CD4-positive, alpha-beta memory T cell (primary cell): Measurements from ENCODE around the gene CBX8. TPM values are rescaled to one million over a fixed set of nuclear protein-coding genes. Genes with fewer than 3 reads are reported as not detected.
A peak's percentile ranks its signal among the peaks of the same experiment; 100 is the strongest.

Experiments
- CTCF ChIA-PET: fragments of 350-600 bp; sonication (Branson Sonifier 250); formaldehyde crosslinking; loops from one replicate; lab custom pipeline; 2021; ENCODE audit warnings: inconsistent platforms; ENCODE audit not compliant: partially characterized antibody; lab: Charles Lee
- POLR2A ChIA-PET: fragments of 350-600 bp; sonication (Branson Sonifier 250); formaldehyde crosslinking; loops from one replicate; lab custom pipeline; 2021; ENCODE audit not compliant: partially characterized antibody; lab: Charles Lee
- DNase-seq, 5 donors: peaks; one replicate each; pipeline versions ENCODE4 v3.0.0 to v3.0.0-alpha.2; 2020 to 2022; ENCODE audit warnings: mixed read lengths in 1 of 5
- H3K27ac ChIP-seq: one replicate; pipeline ENCODE4 v1.7.0; 2013; ENCODE audit warnings: low read depth, low read length
- H3K27me3 ChIP-seq: 2 replicates; pipeline ENCODE4 v1.7.0; 2013; ENCODE audit warnings: mild to moderate bottlenecking, low read length, moderate library complexity; ENCODE audit not compliant: insufficient read depth
- H3K36me3 ChIP-seq: 2 replicates; pipeline ENCODE4 v1.7.0; 2013; ENCODE audit warnings: mild to moderate bottlenecking, low read length, moderate library complexity; ENCODE audit not compliant: insufficient read depth
- H3K4me1 ChIP-seq: 2 replicates; pipeline ENCODE4 v1.7.0; 2013; ENCODE audit warnings: mild to moderate bottlenecking, low read length, moderate library complexity; ENCODE audit not compliant: insufficient read depth
- H3K4me3 ChIP-seq, 2 donors: one replicate each; pipeline ENCODE4 v1.7.0; 2013; ENCODE audit warnings: low read length in 2 of 2, mild to moderate bottlenecking in 1 of 2
- H3K9me3 ChIP-seq, 2 donors: one replicate each; pipeline ENCODE4 v1.7.0; 2013; ENCODE audit warnings: low read length in 2 of 2, control low read depth in 1 of 2; ENCODE audit not compliant: control insufficient read depth in 1 of 2
- H3K27ac Mint-ChIP-seq, 7 donors: one replicate each; pipeline ENCODE4 v1.8.0; 2020 to 2021; ENCODE audit warnings: mixed read lengths in 7 of 7, mild to moderate bottlenecking in 6 of 7, inconsistent platforms in 3 of 7, moderate library complexity in 3 of 7
- H3K27me3 Mint-ChIP-seq, 2 donors: one replicate each; pipeline ENCODE4 v1.8.0; 2020 to 2021; ENCODE audit warnings: mixed read lengths in 2 of 2
- H3K36me3 Mint-ChIP-seq, 2 donors: one replicate each; pipeline ENCODE4 v1.8.0; 2020 to 2021; ENCODE audit warnings: mixed read lengths in 2 of 2, inconsistent platforms in 1 of 2, mild to moderate bottlenecking in 1 of 2
- H3K4me1 Mint-ChIP-seq, 4 donors: one replicate each; pipeline ENCODE4 v1.8.0; 2020 to 2021; ENCODE audit warnings: mixed read lengths in 4 of 4, mild to moderate bottlenecking in 1 of 4
- H3K4me3 Mint-ChIP-seq, 8 donors: one replicate each; pipeline ENCODE4 v1.8.0; 2020 to 2021; ENCODE audit warnings: mixed read lengths in 8 of 8, mild to moderate bottlenecking in 7 of 8, moderate library complexity in 6 of 8, inconsistent platforms in 3 of 8
- H3K9me3 Mint-ChIP-seq, 8 donors: one replicate each; pipeline ENCODE4 v1.8.0; 2020 to 2021; ENCODE audit warnings: mixed read lengths in 8 of 8, mild to moderate bottlenecking in 5 of 8, inconsistent platforms in 3 of 8, moderate library complexity in 1 of 8
- intact Hi-C: fragments of 100-400 bp; cut with micrococcal nuclease; formaldehyde crosslinking; loops from one replicate; pipeline ENCODE4 v1.15.1; 2023
- polyA plus RNA-seq, 2 donors: library from polyadenylated mRNA; unstranded; fragments of 300-500 nt; fragmentation: Illumina TruSeq; gene quantifications; one replicate each; pipeline ENCODE4 v1.2.3, GENCODE V29; 2021
- total RNA-seq, 2 experiments: library from RNA; stranded (reverse); gene quantifications; one replicate each; pipeline ENCODE4 v1.2.3, GENCODE V29; 2021

CBX8 gene
- total and polyA plus RNA-seq, 4 experiments from 2014 or later = 0.29 to 4.1 (median 1.6) TPM

DNA sequence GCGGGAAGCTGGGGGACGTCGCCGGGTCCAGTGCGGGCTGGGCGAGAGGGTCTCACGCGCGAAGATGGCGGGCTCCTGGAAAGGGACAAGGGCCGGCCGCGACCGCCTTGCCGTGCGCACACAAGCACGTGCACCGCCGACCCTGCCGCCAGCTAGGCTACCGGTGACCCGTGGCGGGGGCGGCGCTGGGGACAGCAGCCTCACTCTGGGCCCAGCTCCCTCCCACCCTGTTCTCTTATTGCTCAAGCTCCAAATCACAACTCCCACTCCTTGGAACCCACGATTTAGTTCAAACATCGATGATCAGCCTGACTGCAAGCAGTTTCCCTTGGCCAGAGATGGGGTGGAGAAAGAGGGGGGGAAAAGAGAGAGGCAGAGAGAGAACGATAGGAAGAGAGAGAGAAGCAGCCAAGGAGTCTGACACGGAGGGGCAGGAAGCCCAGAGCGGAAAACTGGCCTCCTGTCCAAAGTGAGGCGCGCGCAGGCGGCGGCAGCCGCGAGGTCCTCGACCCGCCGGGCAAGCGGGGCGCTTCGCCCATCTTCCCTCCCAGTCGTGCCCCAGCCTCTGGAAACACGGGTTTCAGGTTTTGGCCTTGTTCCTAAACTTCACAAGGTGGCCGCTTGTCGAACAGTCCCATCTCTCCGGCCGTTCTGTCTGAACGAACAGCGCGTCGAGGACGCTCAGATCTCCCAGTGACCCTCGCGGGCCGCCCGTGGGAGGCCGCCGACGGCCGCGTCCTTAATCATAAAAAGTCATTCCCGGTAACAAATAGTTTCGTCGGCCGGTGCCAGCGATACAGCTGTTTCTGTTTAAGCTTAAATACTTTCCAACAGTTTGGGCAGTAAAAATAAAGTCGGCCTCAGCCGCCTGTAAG is 1.7 kb upstream of the CBX8 start:
- DNase-seq = peak in 1 of 5 donors; percentile 35
- POLR2A ChIA-PET = interaction anchor here (5.4 to 32.1 kb wide), 2 partner anchors 12 to 39 kb away, joined by 79 to 503 read pairs; partner anchors contain the start of gene CBX4

DNA sequence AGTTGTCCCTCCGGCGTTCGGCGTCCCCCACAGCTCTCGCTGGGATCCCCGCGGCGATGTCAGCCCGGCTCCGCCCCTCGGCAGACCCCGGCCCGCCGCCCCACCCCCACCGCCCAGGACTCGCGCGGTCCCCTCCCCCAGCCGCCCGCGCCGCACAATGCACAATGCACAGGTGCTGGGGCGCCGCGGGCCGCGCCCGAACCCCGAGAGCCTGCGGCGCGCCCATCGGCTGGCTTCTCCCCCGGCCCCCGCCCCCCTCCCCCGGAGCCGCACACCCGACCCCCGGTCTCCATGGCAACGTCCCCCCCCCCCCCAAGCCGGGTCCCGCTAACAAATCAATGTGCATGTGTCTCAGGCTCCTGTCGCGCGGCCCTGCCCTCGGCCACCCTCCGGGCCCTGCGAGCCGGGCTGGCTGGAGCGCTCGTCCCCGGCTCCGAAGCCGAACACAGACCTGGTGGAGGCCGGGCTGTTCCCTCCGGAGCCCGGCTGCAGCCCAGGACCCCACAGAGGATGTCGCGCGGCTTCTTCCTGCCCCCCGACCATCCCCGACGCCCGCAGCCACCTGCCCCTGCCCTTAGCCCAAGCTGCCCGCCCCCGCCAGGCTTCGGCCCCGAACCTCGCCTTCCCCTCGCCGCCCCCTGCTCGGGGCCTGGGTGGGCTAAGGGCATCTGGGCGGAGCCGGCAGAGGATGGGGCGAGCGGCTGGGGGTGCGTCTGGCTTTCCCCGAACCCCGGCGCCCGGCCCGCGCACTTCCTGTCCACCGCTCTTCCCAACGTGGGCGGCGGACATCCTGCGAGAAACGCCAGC is 818 bp upstream of the CBX8 start:
- Mint-ChIP-seq H3K27me3 (peaks cover 28 to 34% of the 10 kb centered on the region in 2 donors), H3K4me3 (peak overlapping the region in 1 of 8 donors; percentile 95), H3K4me1 (peaks cover 21 to 53% (median 27%) of the 10 kb centered on the region in 4 donors), H3K27ac (peak overlapping the region in 1 of 7 donors; percentile 94), H3K9me3 (peaks cover 0 to 13% (median 2%) of the 10 kb centered on the region in 8 donors), H3K36me3 (peaks cover 0 to 10% of the 10 kb centered on the region in 2 donors)
- POLR2A ChIA-PET = interaction anchor here (0.9 to 32.1 kb wide), 10 partner anchors 13 to 304 kb away, joined by 3 to 503 read pairs (median 6); partner anchors contain the start of genes CBX2, CBX4 and GAA
- CTCF ChIA-PET = interaction anchor here (1.0 to 2.2 kb wide), 6 partner anchors 9 to 52 kb away, joined by 3 to 10 read pairs (median 5); no protein-coding TSS in a partner anchor
- no peaks in the 10 kb centered on the region for H3K36me3 ChIP-seq
- intact Hi-C loops = loop anchor here (1.0 to 2.0 kb wide), 4 partner anchors 13 to 199 kb away; no protein-coding TSS in a partner anchor
- no peak overlapping the region for H3K27ac ChIP-seq
- H3K4me1 ChIP-seq = peaks cover 57% of the 10 kb centered on the region
- no peak for DNase-seq
- peaks cover 45% of the 10 kb centered on the region for H3K27me3 ChIP-seq
- no peaks in the 10 kb centered on the region for H3K9me3 ChIP-seq
- peak overlapping the region in 1 of 2 donors; percentile 71 for H3K4me3 ChIP-seq

More for the DNA sequence above, 1.7 kb upstream of the CBX8 start:
- no peaks in the 10 kb centered on the region for H3K9me3 ChIP-seq
- H3K27me3 ChIP-seq = peaks cover 53% of the 10 kb centered on the region
- intact Hi-C loops = no loop called here
- Mint-ChIP-seq H3K4me1 (peaks cover 21 to 53% (median 28%) of the 10 kb centered on the region in 4 donors), H3K27ac (peak overlapping the region in 6 of 7 donors; percentile 57 to 93 (median 86)), H3K9me3 (peaks cover 0 to 17% (median 2%) of the 10 kb centered on the region in 8 donors), H3K27me3 (peaks cover 29 to 36% of the 10 kb centered on the region in 2 donors), H3K36me3 (peaks cover 0 to 10% of the 10 kb centered on the region in 2 donors), H3K4me3 (peak overlapping the region; percentile 29 to 83 (median 62))
- H3K36me3 ChIP-seq = no peaks in the 10 kb centered on the region
- CTCF ChIA-PET = interaction anchor here (1.1 to 2.2 kb wide), 2 partner anchors 9 to 42 kb away, joined by 3 to 10 read pairs; no protein-coding TSS in a partner anchor
- H3K4me1 ChIP-seq = peaks cover 61% of the 10 kb centered on the region
- no peak overlapping the region for H3K4me3 ChIP-seq
- H3K27ac ChIP-seq = no peak overlapping the region

DNA sequence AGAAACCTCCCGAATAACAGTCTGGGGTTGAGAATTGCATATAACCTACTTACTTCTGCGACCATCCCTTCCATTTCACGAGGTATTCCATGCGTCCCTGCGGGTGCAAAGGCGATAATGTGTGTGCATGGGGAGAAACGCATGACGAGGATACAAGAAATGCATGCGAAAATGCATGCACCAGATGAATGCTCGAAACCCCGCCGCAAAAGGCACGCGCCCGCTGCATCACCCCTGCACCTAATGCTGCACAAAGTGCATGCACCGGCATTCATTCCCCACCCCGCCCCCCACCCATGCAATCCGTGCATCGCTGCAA is 474 bp downstream of the CBX8 start:
- Mint-ChIP-seq H3K36me3 (peaks cover 0 to 10% of the 10 kb centered on the region in 2 donors), H3K27ac (peak overlapping the region; percentile 32 to 94 (median 77)), H3K4me3 (peak overlapping the region; percentile 86 to 95 (median 88)), H3K9me3 (peaks cover 0 to 7% (median 2%) of the 10 kb centered on the region in 8 donors), H3K4me1 (peaks cover 21 to 49% (median 31%) of the 10 kb centered on the region in 4 donors), H3K27me3 (peaks cover 25 to 35% of the 10 kb centered on the region in 2 donors)
- POLR2A ChIA-PET = interaction anchor here (1.0 to 32.1 kb wide), 9 partner anchors 14 to 201 kb away, joined by 3 to 503 read pairs (median 8); partner anchors contain the start of genes CBX2 and CBX4
- CTCF ChIA-PET = interaction anchor here (0.9 to 2.2 kb wide), 6 partner anchors 10 to 51 kb away, joined by 3 to 10 read pairs (median 5); no protein-coding TSS in a partner anchor
- Histone ChIP-seq H3K36me3 (no peaks in the 10 kb centered on the region), H3K4me3 (peak overlapping the region; percentile 32 to 71), H3K9me3 (no peaks in the 10 kb centered on the region), H3K27me3 (peaks cover 42% of the 10 kb centered on the region), H3K4me1 (peaks cover 52% of the 10 kb centered on the region), H3K27ac (peak overlapping the region; percentile 18)
- no peak for DNase-seq
- intact Hi-C loops = loop anchor here (2.0 kb wide), 2 partner anchors 20 to 200 kb away; no protein-coding TSS in a partner anchor

DNA sequence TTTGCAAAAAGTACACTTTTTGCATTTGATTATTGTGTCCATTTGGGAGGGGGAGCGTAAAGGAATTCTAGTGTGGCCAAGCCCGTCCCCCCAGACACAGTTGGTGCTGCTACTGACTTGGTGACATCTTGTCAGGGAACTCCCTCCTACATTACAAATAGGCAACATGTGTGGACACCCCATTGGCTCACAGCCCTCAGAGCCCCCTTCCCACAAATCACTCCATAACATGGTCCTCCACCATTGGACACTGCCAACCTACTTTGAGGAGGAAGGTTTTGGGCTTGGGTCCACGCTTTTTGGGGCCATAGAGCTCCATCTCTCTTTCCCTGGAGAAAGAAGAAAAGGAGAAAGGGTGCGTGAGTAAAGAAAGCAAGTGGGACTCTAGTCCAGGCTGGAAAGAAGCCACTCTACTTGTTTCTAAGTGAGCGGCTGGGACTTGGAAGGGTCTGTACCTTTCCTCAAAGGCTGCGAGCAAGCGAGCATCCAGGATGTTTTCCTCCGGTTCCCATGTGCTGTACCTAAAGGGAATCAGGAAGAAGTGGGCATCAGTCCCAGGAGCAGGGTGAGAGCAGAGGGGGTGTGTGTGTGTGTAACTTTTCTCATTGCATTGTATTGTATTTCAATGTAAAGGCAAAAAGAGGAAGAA is 958 bp downstream of the CBX8 start:
- CTCF ChIA-PET = interaction anchor here (2.2 kb wide), 1 partner anchor 45 kb away, joined by 10 read pairs; no protein-coding TSS in a partner anchor
- H3K4me3 Mint-ChIP-seq = peak overlapping the region; percentile 86 to 95 (median 88)
- Histone ChIP-seq H3K4me1 (peaks cover 53% of the 10 kb centered on the region), H3K4me3 (peak overlapping the region; percentile 32 to 71), H3K9me3 (no peaks in the 10 kb centered on the region), H3K27ac (no peak overlapping the region), H3K36me3 (no peaks in the 10 kb centered on the region), H3K27me3 (peaks cover 42% of the 10 kb centered on the region)
- intact Hi-C loops = loop anchor here (2.0 kb wide), 2 partner anchors 19 to 201 kb away; no protein-coding TSS in a partner anchor
- POLR2A ChIA-PET = interaction anchor here (1.3 to 32.1 kb wide), 7 partner anchors 9 to 202 kb away, joined by 4 to 503 read pairs (median 13); partner anchors contain the start of genes CBX2 and CBX4
- DNase-seq = no peak
- H3K36me3 Mint-ChIP-seq = peaks cover 0 to 10% of the 10 kb centered on the region in 2 donors
- H3K27ac Mint-ChIP-seq = peak overlapping the region in 5 of 7 donors; percentile 32 to 94 (median 85)
- H3K27me3 Mint-ChIP-seq = peaks cover 27 to 37% of the 10 kb centered on the region in 2 donors
- peaks cover 0 to 7% (median 2%) of the 10 kb centered on the region in 8 donors for H3K9me3 Mint-ChIP-seq
- peaks cover 23 to 49% (median 33%) of the 10 kb centered on the region in 4 donors for H3K4me1 Mint-ChIP-seq

DNA sequence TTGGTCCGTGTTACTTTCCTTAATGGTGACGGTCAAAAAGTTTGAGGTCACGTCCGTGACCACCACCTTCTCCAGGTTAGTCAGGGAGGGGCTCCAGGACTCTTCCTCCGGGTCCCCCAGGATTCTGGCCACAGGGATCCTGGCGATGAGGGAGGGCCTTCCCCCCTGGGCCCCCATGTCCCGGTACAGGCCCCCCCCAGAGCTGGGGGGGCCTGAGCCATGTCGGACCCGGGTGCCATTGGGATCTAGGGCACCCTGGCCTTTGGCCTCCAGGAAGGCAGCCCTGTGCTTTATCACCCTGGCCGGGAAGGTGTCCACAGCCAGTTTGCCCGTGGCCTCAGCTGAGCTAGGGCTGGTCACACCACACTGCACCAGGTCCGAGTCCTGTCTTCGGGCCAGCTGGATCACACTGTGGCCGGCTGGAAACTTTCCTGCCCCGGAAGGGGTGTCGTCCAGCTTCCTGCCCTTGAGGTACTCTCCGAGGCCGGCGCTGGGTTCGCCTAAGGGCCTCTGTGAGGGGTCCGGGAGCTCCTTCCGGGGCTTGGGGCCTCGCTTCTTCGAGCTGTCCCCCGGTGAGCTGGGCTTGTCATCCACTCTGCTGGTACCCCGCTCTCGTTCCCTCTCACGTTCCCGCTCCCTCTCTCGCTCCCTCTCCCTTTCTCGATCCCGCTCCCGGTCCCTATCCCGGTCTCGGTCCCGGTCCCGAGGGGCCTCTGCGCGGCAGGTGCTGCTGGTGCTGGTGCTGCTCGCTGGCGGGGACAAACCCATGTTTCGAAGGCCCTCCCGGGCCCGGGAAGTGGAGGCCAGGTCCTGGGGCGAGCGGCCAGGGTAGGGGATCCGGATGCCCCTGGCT is 2.0 kb downstream of the CBX8 start:
- H3K4me3 ChIP-seq = no peak overlapping the region
- Mint-ChIP-seq H3K36me3 (peaks cover 0 to 8% of the 10 kb centered on the region in 2 donors), H3K27me3 (peaks cover 22 to 32% of the 10 kb centered on the region in 2 donors), H3K4me1 (peaks cover 18 to 39% (median 27%) of the 10 kb centered on the region in 4 donors), H3K9me3 (peaks cover 0 to 5% (median 0%) of the 10 kb centered on the region in 8 donors), H3K27ac (no peak overlapping the region), H3K4me3 (no peak overlapping the region)
- no peak for DNase-seq
- ChIA-PET CTCF (interaction anchor here (0.9 to 1.7 kb wide), 3 partner anchors 16 to 46 kb away, joined by 3 read pairs; no protein-coding TSS in a partner anchor), POLR2A (interaction anchor here (2.2 to 32.1 kb wide), 3 partner anchors 10 to 43 kb away, joined by 8 to 503 read pairs (median 19); partner anchors contain the start of genes CBX2 and CBX4)
- intact Hi-C loops = no loop called here
- no peak overlapping the region for H3K27ac ChIP-seq
- no peaks in the 10 kb centered on the region for H3K36me3 ChIP-seq
- H3K27me3 ChIP-seq = peaks cover 40% of the 10 kb centered on the region
- no peaks in the 10 kb centered on the region for H3K9me3 ChIP-seq
- H3K4me1 ChIP-seq = peaks cover 52% of the 10 kb centered on the region
